CD8-positive, alpha-beta memory T cell (primary cell): ENCODE results near the gene HES3. TPM values are rescaled to one million over a fixed set of nuclear protein-coding genes. Genes with fewer than 3 reads are reported as not detected.

Experiments used
- CTCF ChIA-PET: fragments of 350-600 bp; sonication (Branson Sonifier 250); formaldehyde crosslinking; loops from one replicate; lab custom pipeline; 2021; ENCODE audit warnings: antibody characterized with exemption; lab: Charles Lee
- POLR2A ChIA-PET: fragments of 350-600 bp; sonication (Branson Sonifier 250); formaldehyde crosslinking; loops from one replicate; lab custom pipeline; 2021; ENCODE audit warnings: antibody characterized with exemption; lab: Charles Lee
- DNase-seq, 5 donors: peaks; one replicate each; pipeline versions ENCODE4 v3.0.0 to v3.0.0-alpha.2; 2020 to 2022; ENCODE audit warnings: mixed read lengths in 1 of 5
- H3K27ac ChIP-seq: one replicate; pipeline ENCODE4 v1.7.0; 2013; ENCODE audit warnings: low read depth, mild to moderate bottlenecking, low read length, moderate library complexity
- H3K27me3 ChIP-seq: 2 replicates; pipeline ENCODE4 v1.7.0; 2013; ENCODE audit warnings: low read length, mild to moderate bottlenecking; ENCODE audit not compliant: insufficient read depth, poor library complexity, severe bottlenecking
- H3K36me3 ChIP-seq: 2 replicates; pipeline ENCODE4 v1.7.0; 2013; ENCODE audit warnings: mild to moderate bottlenecking, low read length, moderate library complexity; ENCODE audit not compliant: insufficient read depth
- H3K4me1 ChIP-seq: 2 replicates; pipeline ENCODE4 v1.7.0; 2013; ENCODE audit warnings: mild to moderate bottlenecking, low read length, moderate library complexity; ENCODE audit not compliant: insufficient read depth
- H3K4me3 ChIP-seq: 2 replicates; pipeline ENCODE4 v1.7.0; 2013; ENCODE audit warnings: mild to moderate bottlenecking, low read length
- H3K9me3 ChIP-seq: 2 replicates; pipeline ENCODE4 v1.7.0; 2013; ENCODE audit warnings: mild to moderate bottlenecking, low read length
- H3K27ac Mint-ChIP-seq, 8 donors: one replicate each; pipeline ENCODE4 v1.8.0; 2020 to 2021; ENCODE audit warnings: mixed read lengths in 8 of 8, mild to moderate bottlenecking in 6 of 8, inconsistent platforms in 3 of 8, moderate library complexity in 3 of 8
- H3K27me3 Mint-ChIP-seq, 2 donors: one replicate each; pipeline ENCODE4 v1.8.0; 2020 to 2021; ENCODE audit warnings: mixed read lengths in 2 of 2, mild to moderate bottlenecking in 1 of 2, moderate library complexity in 1 of 2
- H3K36me3 Mint-ChIP-seq, 3 donors: one replicate each; pipeline ENCODE4 v1.8.0; 2020 to 2021; ENCODE audit warnings: mixed read lengths in 3 of 3, inconsistent platforms in 1 of 3, mild to moderate bottlenecking in 1 of 3
- H3K4me1 Mint-ChIP-seq, 3 donors: one replicate each; pipeline ENCODE4 v1.8.0; 2020 to 2021; ENCODE audit warnings: mixed read lengths in 3 of 3, inconsistent platforms in 1 of 3, mild to moderate bottlenecking in 1 of 3
- H3K4me3 Mint-ChIP-seq, 7 donors: one replicate each; pipeline ENCODE4 v1.8.0; 2020 to 2021; ENCODE audit warnings: mixed read lengths in 7 of 7, mild to moderate bottlenecking in 6 of 7, moderate library complexity in 4 of 7, inconsistent platforms in 2 of 7
- H3K9me3 Mint-ChIP-seq, 5 donors: one replicate each; pipeline ENCODE4 v1.8.0; 2020 to 2022; ENCODE audit warnings: mixed read lengths in 5 of 5, mild to moderate bottlenecking in 3 of 5, moderate library complexity in 2 of 5, inconsistent platforms in 1 of 5
- polyA plus RNA-seq: library from polyadenylated mRNA; unstranded; fragments of 300-500 nt; fragmentation: Illumina TruSeq; gene quantifications from one replicate; pipeline ENCODE4 v1.2.3, GENCODE V29; 2021
- total RNA-seq, 2 experiments: library from RNA; stranded (reverse); gene quantifications; one replicate each; pipeline ENCODE4 v1.2.3, GENCODE V29; 2021

Gene HES3
- total and polyA plus RNA-seq, 3 experiments from 2014 or later, result not detected

GRCh38 chr1:6270401-6270800, 26.4 kb downstream of the HES3 start:
- CTCF ChIA-PET, result no interaction called here
- H3K36me3 Mint-ChIP-seq, result no peaks in the 10 kb centered on the region
- POLR2A ChIA-PET, result no interaction called here

GRCh38 chr1:6271006-6271405, 27.0 kb downstream of the HES3 start:
- Mint-ChIP-seq H3K27me3 (no peaks in the 10 kb centered on the region), H3K9me3 (no peaks in the 10 kb centered on the region), H3K4me3 (no peak overlapping the region), H3K27ac (no peak overlapping the region), H3K36me3 (no peaks in the 10 kb centered on the region), H3K4me1 (no peaks in the 10 kb centered on the region)
- Histone ChIP-seq H3K36me3 (no peaks in the 10 kb centered on the region), H3K27ac (no peak overlapping the region), H3K27me3 (no peaks in the 10 kb centered on the region), H3K4me1 (no peaks in the 10 kb centered on the region), H3K9me3 (no peaks in the 10 kb centered on the region), H3K4me3 (no peak overlapping the region)
- CTCF ChIA-PET, result no interaction called here
- DNase-seq, result no peak
- POLR2A ChIA-PET, result no interaction called here

More at GRCh38 chr1:6270401-6270800, 26.4 kb downstream of the HES3 start:
- no peak for DNase-seq
- Histone ChIP-seq H3K27me3 (no peaks in the 10 kb centered on the region), H3K27ac (no peak overlapping the region), H3K4me3 (no peak overlapping the region), H3K9me3 (no peaks in the 10 kb centered on the region), H3K36me3 (no peaks in the 10 kb centered on the region), H3K4me1 (no peaks in the 10 kb centered on the region)
- Mint-ChIP-seq H3K9me3 (no peaks in the 10 kb centered on the region), H3K4me1 (no peaks in the 10 kb centered on the region), H3K4me3 (no peak overlapping the region), H3K27me3 (no peaks in the 10 kb centered on the region), H3K27ac (no peak overlapping the region)

- no peaks in the 10 kb centered on the region for H3K27me3 ChIP-seq
- Mint-ChIP-seq H3K36me3 (no peaks in the 10 kb centered on the region), H3K9me3 (no peaks in the 10 kb centered on the region), H3K27me3 (no peaks in the 10 kb centered on the region), H3K4me1 (no peaks in the 10 kb centered on the region), H3K4me3 (no peak overlapping the region), H3K27ac (no peak overlapping the region)
- no peak for DNase-seq
- no peaks in the 10 kb centered on the region for H3K36me3 ChIP-seq
- ChIA-PET POLR2A (no interaction called here), CTCF (no interaction called here)
- H3K4me3 ChIP-seq, result no peak overlapping the region
- no peaks in the 10 kb centered on the region for H3K4me1 ChIP-seq
- no peaks in the 10 kb centered on the region for H3K9me3 ChIP-seq
- H3K27ac ChIP-seq, result no peak overlapping the region
Observed at GRCh38 chr1:6271554-6271953, 27.6 kb downstream of the HES3 start.

GRCh38 chr1:6272452-6272851, 28.5 kb downstream of the HES3 start:
- ChIA-PET POLR2A (no interaction called here), CTCF (no interaction called here)
- H3K27me3 Mint-ChIP-seq, result no peaks in the 10 kb centered on the region
- H3K4me1 ChIP-seq, result no peaks in the 10 kb centered on the region
- H3K9me3 Mint-ChIP-seq, result no peaks in the 10 kb centered on the region
- H3K36me3 ChIP-seq, result no peaks in the 10 kb centered on the region
- DNase-seq, result no peak
- H3K4me1 Mint-ChIP-seq, result no peaks in the 10 kb centered on the region
- no peak overlapping the region for H3K27ac ChIP-seq
- H3K27me3 ChIP-seq, result no peaks in the 10 kb centered on the region
- no peak overlapping the region for H3K27ac Mint-ChIP-seq
- H3K4me3 ChIP-seq, result no peak overlapping the region
- H3K36me3 Mint-ChIP-seq, result no peaks in the 10 kb centered on the region
- no peak overlapping the region for H3K4me3 Mint-ChIP-seq
- no peaks in the 10 kb centered on the region for H3K9me3 ChIP-seq

- H3K9me3 Mint-ChIP-seq, result no peaks in the 10 kb centered on the region
- ChIA-PET POLR2A (no interaction called here), CTCF (no interaction called here)
- Histone ChIP-seq H3K9me3 (no peaks in the 10 kb centered on the region), H3K36me3 (no peaks in the 10 kb centered on the region), H3K4me3 (no peak overlapping the region), H3K4me1 (no peaks in the 10 kb centered on the region), H3K27me3 (no peaks in the 10 kb centered on the region), H3K27ac (no peak overlapping the region)
- H3K27ac Mint-ChIP-seq, result no peak overlapping the region
- H3K4me1 Mint-ChIP-seq, result no peaks in the 10 kb centered on the region
- no peaks in the 10 kb centered on the region for H3K27me3 Mint-ChIP-seq
- H3K4me3 Mint-ChIP-seq, result no peak overlapping the region
- DNase-seq, result no peak
- H3K36me3 Mint-ChIP-seq, result no peaks in the 10 kb centered on the region
Observed at GRCh38 chr1:6272868-6273267, 28.9 kb downstream of the HES3 start.

GRCh38 chr1:6273380-6273891, 29.5 kb downstream of the HES3 start:
- no peak for DNase-seq
- Mint-ChIP-seq H3K4me3 (no peak overlapping the region), H3K9me3 (no peaks in the 10 kb centered on the region), H3K27me3 (no peaks in the 10 kb centered on the region), H3K4me1 (no peaks in the 10 kb centered on the region), H3K27ac (no peak overlapping the region), H3K36me3 (no peaks in the 10 kb centered on the region)
- ChIA-PET CTCF (no interaction called here), POLR2A (no interaction called here)
- H3K9me3 ChIP-seq, result no peaks in the 10 kb centered on the region
- H3K4me3 ChIP-seq, result no peak overlapping the region
- H3K36me3 ChIP-seq, result no peaks in the 10 kb centered on the region
- H3K27ac ChIP-seq, result no peak overlapping the region
- no peaks in the 10 kb centered on the region for H3K4me1 ChIP-seq
- no peaks in the 10 kb centered on the region for H3K27me3 ChIP-seq

GRCh38 chr1:6274102-6274501, 30.1 kb downstream of the HES3 start:
- Mint-ChIP-seq H3K27me3 (no peaks in the 10 kb centered on the region), H3K4me1 (no peaks in the 10 kb centered on the region), H3K9me3 (no peaks in the 10 kb centered on the region), H3K4me3 (no peak overlapping the region), H3K27ac (no peak overlapping the region), H3K36me3 (peaks cover 0 to 4% (median 0%) of the 10 kb centered on the region in 3 donors)
- DNase-seq, result no peak
- no peaks in the 10 kb centered on the region for H3K9me3 ChIP-seq
- ChIA-PET CTCF (no interaction called here), POLR2A (no interaction called here)
- no peaks in the 10 kb centered on the region for H3K27me3 ChIP-seq
- no peak overlapping the region for H3K27ac ChIP-seq
- H3K4me1 ChIP-seq, result no peaks in the 10 kb centered on the region
- no peaks in the 10 kb centered on the region for H3K36me3 ChIP-seq
- H3K4me3 ChIP-seq, result no peak overlapping the region

GRCh38 chr1:6274622-6275139, 30.7 kb downstream of the HES3 start:
- H3K9me3 ChIP-seq, result no peaks in the 10 kb centered on the region
- H3K27ac ChIP-seq, result no peak overlapping the region
- ChIA-PET CTCF (no interaction called here), POLR2A (no interaction called here)
- DNase-seq, result no peak
- Mint-ChIP-seq H3K4me1 (no peaks in the 10 kb centered on the region), H3K4me3 (no peak overlapping the region), H3K36me3 (peaks cover 0 to 4% (median 0%) of the 10 kb centered on the region in 3 donors), H3K9me3 (no peaks in the 10 kb centered on the region), H3K27ac (no peak overlapping the region), H3K27me3 (no peaks in the 10 kb centered on the region)
- no peaks in the 10 kb centered on the region for H3K27me3 ChIP-seq
- no peaks in the 10 kb centered on the region for H3K4me1 ChIP-seq
- no peaks in the 10 kb centered on the region for H3K36me3 ChIP-seq
- no peak overlapping the region for H3K4me3 ChIP-seq
